Activated CD4-positive, alpha-beta T cell treated with anti-CD3 and anti-CD28 coated beads, Interleukin-2, amount 50 U/mL, for 16 hours (primary cell): Measurements from ENCODE around the gene ZDHHC14.
"Not testable (repeated sequence)": the region's sequence is repeated elsewhere in the genome, so short reads cannot be mapped to it uniquely, and the experiment has no call there.

ENCODE experiments used
- DNase-seq: peaks from one replicate; pipeline ENCODE4 v3.0.0-alpha.2; 2020

Gene ZDHHC14

DNA sequence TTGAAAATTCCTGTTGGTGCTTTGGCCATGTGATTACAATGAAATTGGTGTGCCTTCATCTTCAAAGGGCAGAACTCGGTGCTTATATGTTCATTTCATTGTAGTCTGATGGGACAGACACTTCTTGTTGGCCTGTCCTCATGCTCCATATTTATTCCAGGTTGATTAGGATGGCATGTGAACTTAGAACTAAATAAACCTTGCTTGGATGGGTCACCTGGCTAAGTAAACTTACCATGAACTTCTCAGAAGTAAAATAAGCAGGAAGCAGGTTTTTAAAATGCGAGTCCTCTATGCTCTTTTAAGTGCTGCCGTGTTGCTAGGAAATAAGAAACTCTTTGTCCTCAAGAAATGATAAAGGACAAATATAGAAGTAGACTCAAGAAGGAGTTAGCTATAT is 26.7 kb downstream of the ZDHHC14 start:
- no peak for DNase-seq

DNA sequence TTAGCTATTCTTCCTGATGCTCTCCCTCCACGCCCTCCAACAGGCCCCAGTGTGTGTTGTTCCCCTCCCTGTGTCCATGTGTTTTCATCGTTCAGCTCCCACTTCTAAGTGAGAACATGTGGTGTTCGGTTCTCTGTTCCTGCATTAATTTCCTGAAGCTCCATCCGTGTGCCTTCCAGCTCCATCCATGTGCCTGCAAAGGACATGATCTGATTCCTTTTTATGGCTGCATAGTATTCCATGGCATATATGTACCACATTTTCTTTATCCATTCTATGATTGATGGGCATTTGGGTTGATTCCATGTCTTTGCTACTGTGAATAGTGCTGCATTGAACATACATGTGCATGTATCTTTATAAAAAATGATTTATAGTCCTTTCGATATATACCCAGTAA is 27.4 kb downstream of the ZDHHC14 start:
- not testable (repeated sequence) for DNase-seq

DNA sequence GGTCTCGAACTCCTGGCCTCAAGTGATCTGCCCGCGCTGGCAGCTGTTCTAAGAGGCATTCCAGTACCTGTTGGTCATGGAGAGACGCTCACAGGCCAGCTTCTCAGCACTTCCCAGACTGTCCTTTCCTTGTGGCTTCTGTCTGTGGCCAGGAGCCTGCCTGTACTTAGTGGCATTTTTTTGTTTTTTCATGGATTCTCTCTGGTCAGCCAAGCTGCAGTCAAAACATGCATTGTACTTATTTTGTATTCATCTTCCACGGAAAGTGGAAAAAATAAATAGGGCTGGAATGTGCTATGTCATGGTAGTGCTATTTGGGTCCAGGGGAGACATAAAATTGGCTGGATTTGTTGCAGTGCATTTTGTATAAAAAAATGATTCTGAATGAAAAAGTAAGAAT is 29.1 kb downstream of the ZDHHC14 start:
- no peak for DNase-seq

DNA sequence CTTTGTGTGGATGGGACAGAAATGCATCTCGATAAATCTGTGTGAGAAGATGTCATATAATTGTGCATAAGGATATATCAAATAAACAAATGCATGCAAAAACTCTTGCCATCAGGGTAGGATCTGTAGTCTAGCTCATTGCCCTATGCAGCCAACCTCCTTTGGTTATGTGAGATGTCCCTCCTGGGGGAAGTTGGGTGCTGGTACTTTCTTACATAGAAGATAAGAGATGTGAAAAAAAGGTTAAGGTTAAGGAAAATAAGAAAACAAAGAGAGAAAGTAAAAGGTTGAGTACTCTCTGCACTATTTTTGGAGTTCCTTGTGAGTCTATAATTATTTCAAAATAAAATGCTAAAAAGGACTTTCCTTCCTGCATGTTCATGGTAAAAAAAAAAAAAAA is 30.4 kb downstream of the ZDHHC14 start:
- no peak for DNase-seq

DNA sequence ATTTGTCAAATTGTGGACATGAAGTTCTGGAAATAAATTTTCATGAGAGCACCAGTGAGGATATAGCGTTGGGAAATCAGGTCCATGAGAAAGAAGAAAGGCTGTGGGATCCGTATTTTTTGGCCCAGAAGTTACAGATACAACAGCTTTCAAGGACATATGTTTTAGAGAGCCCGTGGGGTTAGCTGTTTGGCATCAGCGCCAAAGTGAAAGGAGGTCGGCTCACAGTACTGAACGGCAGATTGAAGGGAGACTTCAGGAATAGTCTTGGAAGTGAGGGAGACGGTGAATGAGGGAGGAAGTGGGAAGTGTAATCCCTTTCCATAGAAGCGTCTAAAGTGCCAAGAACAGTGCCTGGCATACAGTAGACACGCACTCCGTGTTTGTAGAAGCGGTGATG is 31.8 kb downstream of the ZDHHC14 start:
- DNase-seq: no peak

DNA sequence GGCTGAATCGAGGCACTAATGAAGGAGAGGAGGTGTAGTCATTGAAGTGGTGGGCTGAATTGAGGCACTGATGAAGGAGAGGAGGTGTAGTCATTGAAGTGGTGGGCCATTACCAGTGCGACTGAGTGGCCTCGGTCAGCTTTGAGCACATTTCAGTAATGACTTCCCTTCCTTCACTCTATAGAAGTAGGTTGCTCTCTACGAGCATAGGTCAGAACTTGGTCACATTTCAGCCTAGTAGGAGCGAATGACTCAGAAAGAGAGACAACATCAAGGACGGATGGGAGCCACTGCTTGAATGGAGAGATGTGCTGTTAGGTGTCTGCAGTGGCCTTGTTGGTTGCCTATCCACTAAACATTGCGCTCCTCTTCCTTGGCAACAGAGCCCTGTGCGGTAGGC is 39.5 kb downstream of the ZDHHC14 start:
- DNase-seq: no peak

DNA sequence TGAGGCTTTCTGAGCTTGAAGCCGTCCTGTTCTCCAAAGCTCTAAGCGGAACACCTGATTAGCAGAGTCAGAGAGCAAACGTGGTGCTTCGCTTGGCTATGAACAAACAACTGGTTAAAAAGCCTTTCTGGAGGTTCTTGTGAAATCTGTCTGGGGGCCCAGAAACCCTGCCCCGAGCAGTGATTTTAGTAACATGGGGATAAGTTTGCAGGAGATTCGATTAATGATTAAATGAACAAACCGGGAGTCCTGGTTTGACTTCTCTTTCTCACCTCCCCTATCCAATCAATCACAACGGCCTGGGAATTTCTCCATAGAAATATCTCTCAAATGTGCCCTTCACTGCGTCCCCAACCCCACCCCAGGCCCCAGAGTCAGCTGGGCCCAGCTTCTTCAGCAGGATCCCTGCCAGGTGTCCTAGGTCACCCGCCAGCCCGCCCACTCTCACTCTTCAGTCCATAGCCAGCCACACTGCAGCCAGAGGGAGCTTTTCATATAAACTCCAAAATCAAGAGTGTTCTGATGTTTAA is 43.6 kb downstream of the ZDHHC14 start:
- DNase-seq: no peak

DNA sequence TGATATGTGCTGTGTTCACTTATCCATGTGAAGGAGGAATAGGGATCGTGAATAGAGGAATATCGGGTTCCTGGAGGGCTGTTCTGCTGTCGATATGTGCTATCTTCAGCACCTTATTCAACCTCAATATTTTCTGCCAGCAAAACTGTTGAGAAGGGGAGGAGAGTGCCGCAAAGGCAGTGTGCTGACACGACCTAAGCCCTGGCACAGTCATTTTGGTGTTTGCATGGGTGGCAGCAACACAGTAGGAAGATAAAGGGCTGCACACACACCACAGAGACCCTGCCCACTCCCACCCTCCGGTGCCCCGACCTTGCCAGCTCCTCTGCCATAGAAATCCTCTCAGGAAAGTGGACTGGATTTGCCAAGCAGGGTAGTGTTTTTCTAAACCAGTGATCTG is 47.0 kb downstream of the ZDHHC14 start:
- DNase-seq: no peak

DNA sequence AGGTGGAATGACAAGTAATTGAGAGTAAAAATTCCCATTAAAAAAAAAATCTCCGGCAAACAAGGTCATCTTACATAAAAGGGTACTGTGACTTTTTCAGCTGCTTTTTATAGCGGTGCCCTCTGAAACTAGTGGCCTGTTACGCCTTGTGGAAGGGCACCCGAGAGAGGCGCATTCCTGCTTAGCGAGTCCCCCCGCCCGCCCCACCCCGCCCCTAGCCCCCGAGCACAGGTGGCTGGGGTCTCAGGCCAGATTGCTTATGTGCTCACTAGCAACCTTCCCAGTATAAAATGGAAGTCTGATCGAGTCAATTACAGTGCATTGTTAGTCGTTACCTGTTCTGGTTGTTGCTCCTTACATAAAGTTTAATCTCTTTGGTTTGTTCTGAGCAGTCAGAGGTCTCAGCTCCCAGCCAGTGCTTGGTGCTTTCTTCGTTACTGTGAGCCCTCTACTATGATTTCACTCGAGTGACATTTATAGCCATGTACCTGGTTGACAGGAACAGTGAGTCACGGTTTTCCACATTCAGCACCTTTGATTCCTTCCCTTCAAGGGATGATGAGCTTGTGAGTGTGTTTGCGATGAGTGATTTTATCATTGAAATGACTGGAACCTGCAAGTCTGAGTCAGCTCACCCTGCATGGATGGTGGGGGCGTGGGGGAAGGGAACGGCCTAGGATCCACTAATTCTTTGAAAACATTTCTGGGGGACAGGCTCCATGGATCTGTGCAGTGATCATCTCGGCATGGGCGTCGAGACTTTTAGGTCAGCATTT is 47.6 kb downstream of the ZDHHC14 start:
- DNase-seq: peak; percentile 74

DNA sequence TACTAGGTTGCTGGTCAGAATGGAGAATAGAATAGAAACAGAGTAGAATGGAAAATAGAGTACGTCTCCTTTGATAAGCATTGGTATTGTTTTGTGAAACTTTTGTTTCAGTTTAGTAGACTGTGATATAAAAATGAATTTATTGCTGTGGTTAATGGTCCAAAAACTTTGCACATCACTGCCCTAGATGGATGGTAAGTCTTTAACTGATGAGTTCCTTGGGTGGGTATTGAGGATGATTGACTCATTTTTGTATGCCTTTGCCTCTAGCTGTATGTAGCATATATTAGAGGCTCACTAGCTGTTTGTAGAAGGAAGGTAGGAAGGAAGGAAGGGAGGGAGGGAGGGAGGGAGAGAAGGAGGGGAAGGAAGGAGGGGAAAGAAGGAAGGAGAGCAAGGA is 48.3 kb downstream of the ZDHHC14 start:
- no peak for DNase-seq

DNA sequence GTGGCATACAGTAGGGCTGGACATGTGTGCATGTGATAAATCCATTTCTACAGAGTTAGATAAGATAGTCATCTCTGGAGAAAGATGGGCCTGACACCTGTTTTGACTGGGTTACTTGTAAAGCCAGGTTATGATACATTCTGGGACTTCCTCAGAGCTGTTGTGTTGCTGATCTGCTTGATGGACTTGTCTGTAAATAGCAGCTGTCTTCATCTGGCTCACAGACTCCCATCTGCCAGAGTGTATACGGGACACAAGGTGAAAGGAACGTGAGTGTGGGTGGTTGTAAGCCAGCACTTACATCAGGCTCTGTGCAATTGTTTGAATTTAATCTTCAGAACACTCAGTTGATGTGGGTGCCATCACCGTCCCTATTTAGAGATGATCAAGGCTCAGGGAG is 49.8 kb downstream of the ZDHHC14 start:
- DNase-seq: peak; percentile 46

DNA sequence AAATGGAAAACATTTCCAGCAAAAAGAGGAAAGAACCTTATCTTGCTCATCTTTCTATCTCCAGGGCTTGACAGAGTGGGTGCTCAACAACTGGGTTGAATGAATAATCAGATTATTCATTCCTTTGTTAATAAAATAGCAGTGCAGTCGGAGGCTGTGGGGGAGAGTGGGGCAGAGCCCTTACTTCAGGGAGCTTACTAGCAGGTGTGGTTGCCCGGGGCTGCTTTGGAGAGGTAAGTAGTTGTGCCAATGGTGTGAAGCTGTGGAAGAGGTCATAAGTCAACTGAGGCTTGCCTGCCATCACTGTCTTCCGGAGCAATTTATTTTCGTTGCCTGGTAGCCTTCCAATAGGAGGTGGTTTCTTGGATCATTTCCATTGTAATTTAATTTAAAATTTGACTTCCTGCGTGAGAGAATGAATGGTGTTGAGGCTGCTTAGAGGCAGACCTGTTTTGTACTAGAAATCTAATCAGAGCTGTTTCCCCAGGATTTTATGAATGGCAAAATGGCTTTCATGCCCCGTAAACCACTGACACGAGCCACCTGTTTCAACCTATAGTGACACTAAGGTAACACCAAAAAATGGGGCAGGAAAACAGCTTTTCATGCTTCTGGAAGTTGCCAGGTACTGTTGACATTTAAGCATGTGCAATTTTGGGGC is 51.4 kb downstream of the ZDHHC14 start:
- no peak for DNase-seq

DNA sequence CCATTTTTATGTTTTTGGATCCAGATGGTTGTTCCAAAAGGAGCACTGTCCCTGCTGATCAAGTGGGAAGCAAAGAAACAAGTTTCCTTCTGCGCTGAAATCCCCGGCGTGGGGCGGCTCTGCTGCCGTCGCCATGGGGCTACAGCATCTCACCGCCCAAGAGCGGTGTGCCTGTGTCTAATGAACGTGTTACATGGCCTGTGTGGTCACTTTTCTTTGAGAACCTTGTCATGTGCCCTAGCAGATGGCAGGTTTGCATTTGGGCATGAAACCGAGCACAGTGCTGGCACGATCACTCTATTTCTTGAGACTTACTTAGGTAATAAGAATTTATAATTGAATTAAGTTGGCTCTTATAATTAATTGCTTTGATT is 51.9 kb downstream of the ZDHHC14 start:
- no peak for DNase-seq

DNA sequence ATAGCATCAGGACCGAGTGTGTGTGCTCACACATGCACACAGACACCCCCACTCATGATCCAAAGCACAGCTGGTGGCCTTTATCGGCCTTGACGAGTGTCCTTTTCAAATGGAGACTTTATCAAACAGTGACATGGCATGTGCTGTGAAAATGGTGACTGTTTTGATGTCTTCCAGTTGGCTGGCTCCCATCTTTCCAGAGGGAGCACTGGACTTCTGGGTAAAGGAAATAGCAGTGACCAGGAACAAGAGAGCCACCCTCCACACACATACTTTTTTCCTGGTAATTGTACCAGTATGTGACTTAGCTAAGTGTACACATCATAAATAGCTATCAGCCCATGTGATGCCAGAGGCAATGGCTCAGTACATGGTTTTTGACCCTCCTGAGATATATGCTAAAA is 52.7 kb downstream of the ZDHHC14 start:
- no peak for DNase-seq

DNA sequence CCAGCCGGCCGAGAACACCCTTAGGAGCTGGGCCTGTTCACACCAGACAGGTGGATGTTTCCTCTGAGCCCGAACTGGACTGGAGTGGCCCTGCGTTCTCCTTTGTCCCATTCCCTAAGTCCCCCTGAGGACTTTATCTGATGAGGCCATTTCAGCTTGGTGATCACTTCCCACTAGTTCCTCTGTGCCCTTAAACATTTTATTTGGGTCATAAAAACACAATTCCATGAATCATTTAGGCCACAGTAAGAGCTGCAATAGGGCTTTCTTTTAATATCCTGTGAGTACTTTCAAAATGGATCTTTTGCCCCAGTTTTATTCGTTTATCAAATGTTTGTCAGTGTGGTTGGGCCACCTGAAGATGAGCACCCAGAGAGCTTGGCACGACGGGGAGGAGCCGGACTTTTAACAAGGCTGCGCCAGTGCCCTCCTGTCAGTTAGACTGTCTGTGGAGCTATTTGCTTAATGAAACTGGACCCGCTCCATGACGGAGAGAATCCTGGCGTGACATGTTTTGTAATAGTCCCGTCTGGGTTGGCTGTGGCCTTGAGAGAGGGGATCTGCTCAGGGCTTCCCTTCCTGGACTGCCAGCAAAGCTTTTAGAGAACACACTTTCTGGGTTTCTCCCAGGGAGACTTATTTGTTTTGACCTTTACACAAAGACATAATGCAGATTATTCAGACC is 53.5 kb downstream of the ZDHHC14 start:
- no peak for DNase-seq

DNA sequence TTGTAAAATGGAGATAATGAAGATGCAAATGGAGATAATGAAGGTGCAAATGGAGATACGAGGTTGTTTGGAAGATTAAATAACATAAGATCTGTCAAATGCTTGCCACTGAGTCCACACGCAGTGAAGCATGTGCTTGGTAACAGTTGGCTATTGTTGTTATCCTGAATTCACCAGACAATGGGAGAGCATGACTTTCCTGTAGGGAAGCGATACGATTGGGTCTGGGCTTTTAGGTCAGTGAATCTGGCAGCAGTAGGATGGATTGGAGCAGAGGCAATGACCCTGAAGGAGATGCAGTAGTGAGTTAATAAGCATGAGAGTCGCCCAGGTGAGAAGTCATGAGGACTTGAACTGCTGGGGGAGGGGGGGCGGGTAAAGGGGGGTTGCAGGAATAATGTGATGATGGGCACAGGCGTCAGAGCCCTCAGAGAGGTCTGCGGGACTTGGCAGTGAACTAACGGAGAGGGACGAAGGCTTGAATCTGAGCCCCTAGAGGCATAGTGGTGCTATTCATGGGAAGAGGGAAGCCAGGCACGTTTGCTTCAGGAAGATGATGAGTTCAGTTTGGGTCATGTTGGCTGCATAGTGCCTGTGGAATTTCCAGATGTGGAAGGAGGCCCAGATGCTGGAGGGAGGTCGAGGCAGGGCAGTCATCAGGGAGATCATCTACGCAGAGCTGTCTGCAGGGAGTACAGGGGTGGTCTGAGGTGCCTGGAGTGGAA is 55.4 kb downstream of the ZDHHC14 start:
- no peak for DNase-seq

DNA sequence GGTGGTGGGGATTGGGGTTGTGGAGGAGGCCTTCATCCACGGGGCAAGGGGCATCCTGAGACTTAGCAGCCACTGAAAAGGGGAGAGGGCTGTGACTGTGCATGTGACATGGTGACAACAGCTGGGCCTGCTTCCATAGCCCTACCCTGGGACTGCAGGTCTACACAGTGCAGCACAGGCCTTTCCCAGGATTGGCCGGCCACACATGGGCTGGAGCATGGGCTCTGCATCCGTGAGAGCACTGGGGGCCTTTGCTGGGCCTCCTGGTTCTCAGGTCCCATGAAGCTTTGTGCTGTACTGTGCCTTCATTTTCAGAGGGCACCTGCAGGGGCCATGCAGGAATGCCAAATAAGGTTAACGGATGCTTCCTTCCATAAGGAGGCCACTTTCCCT is 56.0 kb downstream of the ZDHHC14 start:
- DNase-seq: no peak

DNA sequence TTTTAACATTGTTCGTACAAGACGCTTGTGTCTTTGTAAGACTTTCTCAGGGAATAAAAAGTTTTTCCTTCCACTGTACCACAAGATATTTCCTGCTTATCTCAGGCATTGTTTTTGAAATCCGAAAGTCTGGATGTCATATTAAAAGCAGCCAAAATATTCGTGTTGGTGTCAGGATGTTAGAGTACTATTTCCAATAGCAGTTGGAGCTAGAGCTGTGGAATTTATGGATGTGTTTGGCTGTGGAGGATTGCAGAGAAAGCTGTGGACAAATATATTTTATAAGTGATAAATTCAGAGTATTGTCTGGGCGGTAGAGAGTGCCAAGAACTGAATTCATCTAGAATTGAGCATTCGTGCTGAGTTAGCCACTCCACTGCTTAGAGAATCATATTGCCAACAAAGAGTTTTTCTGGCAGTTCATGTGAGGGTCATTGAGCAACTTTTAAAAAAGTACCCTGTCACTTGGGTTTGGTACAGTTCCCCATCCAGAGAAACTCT is 57.7 kb downstream of the ZDHHC14 start:
- no peak for DNase-seq

DNA sequence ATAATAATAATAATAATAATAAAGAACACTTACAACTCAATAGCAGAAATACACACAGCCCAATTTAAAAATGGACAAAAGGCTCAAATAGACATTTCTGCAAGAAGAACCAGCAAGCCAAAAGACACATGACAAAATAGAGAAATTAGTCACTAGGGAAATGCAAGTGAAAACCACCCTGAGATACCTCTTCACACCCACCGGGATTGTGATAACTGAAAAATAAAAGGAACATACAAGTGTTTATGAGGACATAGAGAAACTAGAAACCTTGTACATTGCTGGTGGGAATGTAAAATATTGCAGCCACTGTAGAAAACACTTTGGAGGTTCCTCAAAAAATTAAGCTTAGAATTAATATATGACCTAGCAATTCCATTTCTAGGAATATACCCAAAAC is 59.2 kb downstream of the ZDHHC14 start:
- no peak for DNase-seq

DNA sequence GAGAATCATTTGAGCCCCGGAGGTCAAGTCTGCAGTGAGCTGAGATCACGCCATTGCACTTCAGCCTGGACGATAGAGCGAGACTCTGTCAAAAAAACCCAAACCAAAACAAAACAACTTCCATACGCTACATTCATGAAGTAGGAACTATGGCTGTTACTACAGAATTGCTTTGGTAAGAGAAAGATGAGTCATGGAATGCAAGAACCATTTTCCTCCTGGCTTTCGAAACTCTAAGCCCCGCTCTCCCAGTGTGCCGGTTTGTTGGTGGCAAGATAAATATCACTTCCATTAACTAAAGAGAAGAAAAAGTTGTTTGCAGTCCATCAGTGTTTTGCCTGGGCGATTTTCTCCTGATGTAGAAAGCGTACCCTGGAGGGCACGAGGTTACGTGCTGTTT is 61.3 kb downstream of the ZDHHC14 start:
- DNase-seq: no peak

DNA sequence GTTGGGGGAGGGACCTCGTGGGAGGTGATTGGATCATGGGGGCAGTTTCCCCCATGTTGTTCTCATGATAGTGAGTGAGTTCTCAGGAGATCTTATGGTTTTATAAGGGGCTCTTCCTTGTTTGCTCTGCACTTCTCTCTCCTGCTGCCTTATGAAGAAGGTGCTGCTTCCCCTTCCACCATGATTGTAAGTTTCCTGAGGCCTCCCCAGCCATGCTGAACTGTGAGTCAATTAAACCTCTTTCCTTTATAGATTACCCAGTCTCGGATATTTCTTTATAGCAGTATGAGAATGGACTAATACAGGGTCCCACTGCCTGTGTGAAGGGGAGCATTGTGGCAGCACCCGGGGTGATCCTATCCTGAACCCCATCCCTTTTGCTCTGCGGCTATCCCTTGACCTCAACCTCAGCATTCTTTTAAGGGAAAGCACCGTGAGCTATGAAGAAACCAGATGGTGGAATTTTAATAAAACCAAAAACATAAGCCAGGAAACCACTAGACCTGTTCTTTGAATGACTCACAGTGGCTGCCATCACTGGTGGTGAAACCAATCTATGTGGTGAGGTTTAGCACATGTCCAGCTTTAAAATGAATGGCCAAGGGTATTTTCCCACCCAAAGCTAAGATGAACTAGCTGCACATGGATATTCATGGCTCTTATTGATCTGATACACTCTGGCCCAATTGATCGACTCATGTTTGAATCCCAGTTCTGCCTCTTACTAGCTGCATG is 62.2 kb downstream of the ZDHHC14 start:
- DNase-seq: peak; percentile 77

DNA sequence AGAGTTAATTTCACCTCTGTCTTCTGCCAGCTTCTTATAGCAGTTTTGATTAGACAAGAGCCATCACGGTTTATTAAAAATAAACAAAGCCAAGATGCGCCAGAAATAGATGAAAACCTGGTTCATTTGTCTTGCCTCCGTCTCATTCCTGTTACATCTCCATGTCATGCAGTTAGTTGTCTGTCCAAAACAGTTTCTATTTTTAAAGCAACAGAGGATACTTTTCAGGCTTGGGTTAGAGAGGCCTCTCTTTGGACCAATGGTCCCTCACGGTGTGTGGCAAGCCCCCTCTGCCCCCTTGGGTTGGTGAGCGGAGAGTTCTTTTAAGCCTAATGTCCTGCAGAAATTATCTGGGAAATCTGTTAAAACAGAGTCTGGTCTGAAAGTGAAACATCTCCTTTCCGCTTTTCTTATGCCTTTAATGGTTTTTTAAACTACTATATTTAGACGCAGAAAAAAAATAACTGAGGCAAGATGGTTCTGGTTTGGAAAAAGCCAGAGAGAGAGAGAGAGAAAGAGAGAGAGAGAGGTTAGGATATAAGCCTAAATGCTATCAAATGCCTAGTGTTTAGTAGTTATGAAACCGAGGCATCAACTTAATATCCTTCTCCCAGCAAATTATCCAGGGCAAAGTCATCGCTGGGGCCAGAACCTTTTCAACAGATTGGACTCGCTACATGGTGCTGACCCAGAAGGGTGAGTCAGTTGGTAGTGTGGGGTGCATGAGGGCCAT is 64.5 kb downstream of the ZDHHC14 start:
- no peak for DNase-seq
